Raji (cell line): Measurements from ENCODE around the gene LCN1.

Source experiments
- POLR2A ChIP-seq: IDR thresholded peaks from 2 replicates; pipeline ENCODE4 v1.6.1; 2011; ENCODE audit warnings: low read depth, low read length, control low read depth; ENCODE audit not compliant: insufficient read depth

LCN1 gene

GRCh38 chr9:135565141-135565628 is 43.9 kb downstream of the LCN1 start:
- no peak for TF ChIP-seq POLR2A

GRCh38 chr9:135565636-135566035 is 44.4 kb downstream of the LCN1 start:
- no peak for TF ChIP-seq POLR2A

DNA sequence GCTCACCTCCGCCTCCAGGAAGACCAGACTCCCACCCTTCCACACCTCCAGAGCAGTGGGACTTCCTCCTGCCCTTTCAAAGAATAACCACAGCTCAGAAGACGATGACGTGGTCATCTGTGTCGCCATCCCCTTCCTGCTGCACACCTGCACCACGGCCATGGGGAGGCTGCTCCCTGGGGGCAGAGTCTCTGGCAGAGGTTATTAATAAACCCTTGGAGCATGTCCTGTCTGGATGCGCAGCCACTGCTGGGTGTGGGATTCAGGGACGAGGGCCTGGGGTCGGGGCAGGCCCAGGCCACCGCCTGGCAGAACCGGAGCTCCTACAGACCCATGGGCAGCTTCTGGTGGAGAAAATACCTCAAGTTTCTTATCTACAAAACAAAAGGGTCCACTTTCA is 45.3 kb downstream of the LCN1 start:
- TF ChIP-seq POLR2A: no peak

- no peak for TF ChIP-seq POLR2A
Observed at GRCh38 chr9:135567311-135567710, 46.1 kb downstream of the LCN1 start.

- no peak for TF ChIP-seq POLR2A
Observed at GRCh38 chr9:135568026-135568425, 46.8 kb downstream of the LCN1 start.

DNA sequence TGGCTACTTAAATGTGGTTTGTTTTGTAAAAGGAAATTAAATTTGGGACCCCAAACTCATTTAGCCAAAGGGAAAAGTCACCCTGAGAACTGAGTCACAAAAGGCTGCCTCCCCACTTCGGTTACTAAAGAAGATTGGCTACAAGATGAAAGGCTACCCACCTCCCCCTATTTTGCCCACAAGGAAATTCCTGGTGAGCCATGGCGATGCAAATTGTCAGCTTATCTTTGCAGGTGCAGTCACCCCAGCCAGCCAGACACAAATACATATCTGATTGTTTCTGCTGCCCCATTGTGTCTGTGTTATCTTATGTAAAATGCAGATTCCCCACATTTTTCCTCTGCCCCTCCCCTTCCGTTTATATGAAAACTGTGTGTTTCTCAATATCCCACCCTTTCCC is 49.2 kb downstream of the LCN1 start:
- no peak for TF ChIP-seq POLR2A

GRCh38 chr9:135572233-135572632 is 51.0 kb downstream of the LCN1 start:
- no peak for TF ChIP-seq POLR2A

DNA sequence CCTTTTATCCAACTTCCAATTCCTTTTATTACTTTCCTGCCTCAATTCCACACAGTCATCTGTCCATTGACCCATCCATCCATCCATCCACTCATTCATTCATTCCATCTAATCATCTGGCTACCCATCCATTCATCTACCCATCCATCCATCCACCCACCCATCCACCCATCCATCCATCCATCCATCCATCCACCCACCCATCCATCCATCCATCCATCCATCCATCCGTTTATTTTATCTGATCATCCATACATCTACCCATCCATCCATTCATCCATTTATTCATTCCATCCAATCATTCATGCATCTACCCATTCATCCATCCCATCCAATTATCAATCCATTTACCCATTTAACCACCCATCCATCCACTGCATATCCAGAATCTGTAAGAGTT is 51.9 kb downstream of the LCN1 start:
- TF ChIP-seq POLR2A: no peak

GRCh38 chr9:135574331-135574730 is 53.1 kb downstream of the LCN1 start:
- no peak for TF ChIP-seq POLR2A

DNA sequence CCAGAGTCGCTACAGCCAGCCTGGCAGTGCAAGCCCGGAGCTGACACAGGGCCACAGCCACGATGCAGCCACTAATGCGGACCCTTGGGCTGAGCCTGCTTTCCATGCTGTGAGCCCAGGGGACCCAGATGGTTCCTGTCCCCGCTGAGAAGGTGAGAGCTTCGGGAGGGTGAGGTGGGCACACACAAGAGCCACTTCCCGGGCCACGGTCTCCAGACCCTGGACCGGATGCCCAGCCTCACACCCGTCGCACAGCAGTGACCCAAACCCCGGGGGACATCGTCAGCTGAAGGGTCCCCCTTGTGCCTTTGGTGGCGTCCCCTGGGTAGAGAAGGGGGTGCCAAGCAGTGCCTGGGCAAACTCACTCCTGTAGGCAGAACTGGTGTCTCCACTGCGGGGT is 53.7 kb downstream of the LCN1 start:
- no peak for TF ChIP-seq POLR2A
